T-cell (primary cell): ENCODE measurements around the gene LAT. TPM values are rescaled to one million over a fixed set of nuclear protein-coding genes. Genes with fewer than 3 reads are reported as not detected.

Source experiments
- ATAC-seq, 4 experiments: fragments of 200-7000 bp in 3 of 4; fragments of 150-1000 bp in 1 of 4; cut with Tn5 transposase; replicated peaks in 1 of 4; 1 replicate in 3 of 4; 2 replicates in 1 of 4; pipeline ENCODE4 v1.10.0; 2021; ENCODE audit warnings: moderate library complexity in 3 of 4, mild to moderate bottlenecking in 2 of 4, moderate number of reproducible peaks in 1 of 4
- CTCF ChIA-PET, 2 donors: fragments of 300-600 bp; sonication (Branson Sonifier 250); formaldehyde crosslinking; loops; one replicate each; lab custom pipeline; 2022; ENCODE audit warnings: antibody characterized with exemption in 2 of 2; lab: Charles Lee
- POLR2A ChIA-PET, 2 donors: fragments of 300-600 bp; sonication (Branson Sonifier 250); formaldehyde crosslinking; loops; one replicate each; lab custom pipeline; 2022; ENCODE audit warnings: antibody characterized with exemption in 2 of 2; lab: Charles Lee
- DNase-seq, 35 experiments: peaks; one replicate each; pipeline versions ENCODE4 v3.0.0 to v3.0.0-alpha.2; 2013 to 2023
- H3K27ac ChIP-seq: one replicate; pipeline ENCODE4 v1.5.1; 2013; ENCODE audit warnings: low read length
- H3K27me3 ChIP-seq, 2 experiments: replicated peaks in 1 of 2; 1 replicate in 1 of 2; 2 replicates in 1 of 2; pipeline versions ENCODE4 v1.6.1 to v1.7.0; 2013; ENCODE audit warnings: low read length in 1 of 2, mixed read lengths in 1 of 2; ENCODE audit not compliant: control insufficient read depth in 2 of 2, insufficient read depth in 2 of 2; ENCODE audit errors: extremely low read depth in 1 of 2
- H3K36me3 ChIP-seq, 2 donors: 1 replicate in 1 of 2; 2 replicates in 1 of 2; pipeline versions ENCODE4 v1.6.1 to v1.7.0; 2013; ENCODE audit warnings: low read length in 1 of 2; ENCODE audit not compliant: control insufficient read depth in 2 of 2, insufficient read depth in 1 of 2; ENCODE audit errors: extremely low read depth in 1 of 2
- H3K4me1 ChIP-seq, 2 experiments: 1 replicate in 1 of 2; 2 replicates in 1 of 2; pipeline versions ENCODE4 v1.6.1 to v1.7.0; 2013; ENCODE audit warnings: low read length in 2 of 2, mixed read lengths in 1 of 2; ENCODE audit not compliant: insufficient read depth in 2 of 2, control insufficient read depth in 1 of 2; ENCODE audit errors: extremely low read depth in 1 of 2
- H3K4me3 ChIP-seq, 2 donors: 1 replicate in 1 of 2; 2 replicates in 1 of 2; pipeline versions ENCODE4 v1.5.1 to v1.7.0; 2013; ENCODE audit warnings: mild to moderate bottlenecking in 2 of 2, low read length in 1 of 2, moderate library complexity in 1 of 2; ENCODE audit not compliant: control insufficient read depth in 1 of 2; ENCODE audit errors: extremely low read depth in 1 of 2
- H3K9me3 ChIP-seq: 2 replicates; pipeline ENCODE4 v1.7.0; 2013
- H3K27ac Mint-ChIP-seq, 2 donors: one replicate each; pipeline ENCODE4 v1.8.0; 2020 to 2021; ENCODE audit warnings: mild to moderate bottlenecking in 2 of 2, mixed read lengths in 2 of 2
- H3K27me3 Mint-ChIP-seq, 2 donors: one replicate each; pipeline ENCODE4 v1.8.0; 2021 to 2022; ENCODE audit warnings: mixed read lengths in 2 of 2
- H3K36me3 Mint-ChIP-seq: one replicate; pipeline ENCODE4 v1.8.0; 2021; ENCODE audit warnings: mixed read lengths
- H3K4me1 Mint-ChIP-seq, 3 donors: one replicate each; pipeline ENCODE4 v1.8.0; 2020 to 2022; ENCODE audit warnings: mixed read lengths in 3 of 3, mild to moderate bottlenecking in 1 of 3
- H3K4me3 Mint-ChIP-seq, 3 donors: one replicate each; pipeline ENCODE4 v1.8.0; 2020 to 2022; ENCODE audit warnings: mild to moderate bottlenecking in 3 of 3, mixed read lengths in 3 of 3, moderate library complexity in 3 of 3
- H3K9me3 Mint-ChIP-seq, 3 donors: one replicate each; pipeline ENCODE4 v1.8.0; 2020 to 2022; ENCODE audit warnings: mixed read lengths in 3 of 3
- WGBS: methylation state at CpG from one replicate; pipeline ENCODE4 v1.1.5; 2013; ENCODE audit warnings: missing lambda C conversion rate; ENCODE audit not compliant: insufficient coverage; 5-methylcytosine and 5-hydroxymethylcytosine counted together
- total RNA-seq, 35 experiments: library from RNA in 6 of 35; stranded (reverse) in 6 of 35; fragments of 120-200 nt in 1 of 35; gene quantifications; one replicate each; pipeline versions ENCODE4 v1.2.1 to v1.2.4 and lab custom pipeline; 2013 to 2026

LAT gene
- total RNA-seq, 5 donors from 2014 or later (not counting 1 experiment from before 2014, with no cell fraction given): 237 to 440 (median 378) TPM

DNA sequence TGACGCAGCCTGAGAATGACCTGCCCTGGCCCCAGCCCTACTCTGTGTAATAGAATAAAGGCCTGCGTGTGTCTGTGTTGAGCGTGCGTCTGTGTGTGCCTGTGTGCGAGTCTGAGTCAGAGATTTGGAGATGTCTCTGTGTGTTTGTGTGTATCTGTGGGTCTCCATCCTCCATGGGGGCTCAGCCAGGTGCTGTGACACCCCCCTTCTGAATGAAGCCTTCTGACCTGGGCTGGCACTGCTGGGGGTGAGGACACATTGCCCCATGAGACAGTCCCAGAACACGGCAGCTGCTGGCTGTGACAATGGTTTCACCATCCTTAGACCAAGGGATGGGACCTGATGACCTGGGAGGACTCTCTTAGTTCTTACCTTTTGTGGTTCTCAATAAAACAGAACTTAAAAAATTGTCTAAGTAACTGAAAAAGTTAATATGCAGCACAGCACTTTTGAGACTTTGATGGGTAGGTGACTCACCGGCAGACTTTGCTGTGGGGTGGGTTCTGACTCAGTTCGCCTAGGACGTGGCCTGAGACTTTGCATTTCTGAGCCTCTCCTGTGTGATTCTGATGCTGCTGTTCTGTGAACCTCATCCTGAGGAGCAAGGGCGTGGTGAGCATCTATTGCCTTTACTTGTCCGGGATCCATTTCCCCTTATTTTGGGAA is 5.7 kb downstream of the LAT start:
- ATAC-seq (peak; percentile 27 to 72 (median 71)), DNase-seq (peak in 6 of 35 experiments; percentile 25 to 72 (median 56))
- Mint-ChIP-seq H3K27ac (peak overlapping the region; percentile 94 to 98), H3K4me3 (peak overlapping the region; percentile 78 to 99 (median 95)), H3K27me3 (no peaks in the 10 kb centered on the region), H3K4me1 (peaks cover 53 to 62% (median 62%) of the 10 kb centered on the region in 3 donors), H3K9me3 (peaks cover 0 to 6% (median 5%) of the 10 kb centered on the region in 3 donors), H3K36me3 (peaks cover 36% of the 10 kb centered on the region)
- H3K4me1 ChIP-seq: peaks cover 19 to 69% of the 10 kb centered on the region in 2 experiments
- CTCF ChIA-PET: interaction anchor here in 1 of 2 donors (0.6 kb wide), 1 partner anchor 60 kb away, joined by 5 read pairs; no protein-coding TSS in a partner anchor
- no peaks in the 10 kb centered on the region for H3K9me3 ChIP-seq
- POLR2A ChIA-PET: no interaction called here
- 29% methylated on average over 9 of the region's 11 CpGs for WGBS
- H3K4me3 ChIP-seq: peak overlapping the region in 1 of 2 donors; percentile 14
- peak overlapping the region; percentile 72 for H3K27ac ChIP-seq
- peaks cover 8 to 49% of the 10 kb centered on the region in 2 donors for H3K36me3 ChIP-seq
- H3K27me3 ChIP-seq: no peaks in the 10 kb centered on the region

DNA sequence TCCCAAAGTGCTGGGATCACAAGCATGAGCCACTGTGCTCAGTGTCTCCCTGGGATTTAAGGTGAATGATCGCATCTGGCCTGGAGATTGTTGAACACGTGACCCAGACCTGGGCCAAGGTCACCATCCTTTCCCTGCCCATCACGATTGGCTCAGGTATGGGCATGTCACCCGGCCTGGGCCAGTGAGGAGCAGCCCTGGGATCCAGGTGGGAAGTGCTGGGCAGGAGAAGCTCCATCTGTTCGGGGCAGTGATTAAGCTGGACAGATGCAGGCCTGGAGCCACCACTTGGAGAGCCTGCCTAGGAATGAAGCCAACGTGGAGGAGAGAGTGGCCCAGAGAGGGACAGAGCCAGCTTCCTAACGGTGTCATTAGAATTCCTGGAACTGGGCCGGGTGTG is 6.8 kb downstream of the LAT start:
- Mint-ChIP-seq H3K27me3 (no peaks in the 10 kb centered on the region), H3K4me1 (peaks cover 53 to 62% (median 58%) of the 10 kb centered on the region in 3 donors), H3K9me3 (peaks cover 0 to 6% (median 5%) of the 10 kb centered on the region in 3 donors), H3K4me3 (peak overlapping the region in 1 of 3 donors; percentile 99), H3K36me3 (peaks cover 33% of the 10 kb centered on the region), H3K27ac (peak overlapping the region; percentile 94 to 98)
- Histone ChIP-seq H3K9me3 (no peaks in the 10 kb centered on the region), H3K36me3 (peaks cover 8 to 45% of the 10 kb centered on the region in 2 donors), H3K4me3 (no peak overlapping the region), H3K27me3 (no peaks in the 10 kb centered on the region), H3K27ac (no peak overlapping the region), H3K4me1 (peaks cover 19 to 63% of the 10 kb centered on the region in 2 experiments)
- ChIA-PET CTCF (no interaction called here), POLR2A (no interaction called here)
- DNase-seq: no peak
- WGBS: 80% methylated on average over 8 of the region's 8 CpGs
- ATAC-seq: no peak

DNA sequence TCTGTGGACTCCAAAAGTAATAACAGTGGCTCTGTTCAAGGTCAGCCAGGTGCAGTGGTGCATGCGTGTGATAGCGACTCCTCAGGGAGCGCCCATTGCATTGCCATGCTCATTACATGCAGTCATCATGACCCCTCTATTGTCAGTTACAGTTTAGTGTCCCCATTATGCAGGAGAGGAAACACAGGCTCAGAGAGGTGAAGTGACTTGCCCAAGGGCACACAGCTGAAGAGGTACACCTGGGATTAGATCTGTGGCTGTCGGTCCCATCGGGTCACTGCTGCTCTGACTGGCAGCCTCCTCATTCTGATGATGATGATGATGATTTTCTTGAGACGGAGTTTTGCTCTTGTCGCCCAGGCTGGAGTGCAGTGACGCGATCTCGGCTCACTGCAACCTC is 7.6 kb downstream of the LAT start:
- H3K27me3 ChIP-seq: no peaks in the 10 kb centered on the region
- 80% methylated on average over 5 of the region's 10 CpGs for whole genome bisulfite sequencing
- H3K4me1 ChIP-seq: peaks cover 17 to 55% of the 10 kb centered on the region in 2 experiments
- POLR2A ChIA-PET: no interaction called here
- Mint-ChIP-seq H3K36me3 (peaks cover 26% of the 10 kb centered on the region), H3K4me1 (peaks cover 45 to 58% (median 55%) of the 10 kb centered on the region in 3 donors), H3K27me3 (no peaks in the 10 kb centered on the region), H3K4me3 (no peak overlapping the region), H3K27ac (peak overlapping the region; percentile 73 to 94), H3K9me3 (peaks cover 0 to 1% (median 0%) of the 10 kb centered on the region in 3 donors)
- ATAC-seq (no peak), DNase-seq (no peak)
- CTCF ChIA-PET: no interaction called here
- H3K27ac ChIP-seq: no peak overlapping the region
- H3K36me3 ChIP-seq: peaks cover 5 to 37% of the 10 kb centered on the region in 2 donors
- no peaks in the 10 kb centered on the region for H3K9me3 ChIP-seq
- H3K4me3 ChIP-seq: no peak overlapping the region

DNA sequence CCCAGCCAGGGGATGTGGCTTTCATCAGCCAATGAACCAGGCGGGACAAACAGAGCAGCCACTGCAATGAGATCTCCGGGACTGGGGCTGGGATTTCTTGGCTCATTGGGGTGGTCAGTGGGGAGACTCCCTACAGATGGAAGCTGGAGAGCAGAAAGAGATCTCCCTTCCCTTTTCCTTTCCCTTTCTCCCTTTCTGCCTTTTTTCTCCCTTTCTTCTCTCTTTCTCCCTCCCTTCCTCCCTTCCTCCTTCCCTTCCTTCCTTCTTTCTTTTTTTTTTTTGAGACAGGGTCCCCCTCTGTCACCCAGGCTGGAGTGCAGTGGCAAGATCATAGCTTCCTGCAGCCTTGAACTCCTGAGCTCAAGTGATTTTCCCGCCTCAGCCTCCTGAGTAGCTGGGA is 14.0 kb downstream of the LAT start:
- Mint-ChIP-seq H3K4me1 (peaks cover 16 to 19% (median 19%) of the 10 kb centered on the region in 3 donors), H3K36me3 (no peaks in the 10 kb centered on the region), H3K27ac (peak overlapping the region in 1 of 2 donors; percentile 34), H3K9me3 (no peaks in the 10 kb centered on the region), H3K27me3 (no peaks in the 10 kb centered on the region), H3K4me3 (no peak overlapping the region)
- POLR2A ChIA-PET: no interaction called here
- ATAC-seq (no peak), DNase-seq (no peak)
- Histone ChIP-seq H3K27me3 (no peaks in the 10 kb centered on the region), H3K36me3 (no peaks in the 10 kb centered on the region), H3K4me1 (peaks cover 2 to 14% of the 10 kb centered on the region in 2 experiments), H3K4me3 (no peak overlapping the region), H3K27ac (no peak overlapping the region), H3K9me3 (no peaks in the 10 kb centered on the region)
- WGBS: no CpG with 5 or more reads among the region's 3 CpGs
- CTCF ChIA-PET: interaction anchor here in 1 of 2 donors (0.6 to 0.7 kb wide), 3 partner anchors 9 to 347 kb away, joined by 3 to 7 read pairs (median 7); no protein-coding TSS in a partner anchor

DNA sequence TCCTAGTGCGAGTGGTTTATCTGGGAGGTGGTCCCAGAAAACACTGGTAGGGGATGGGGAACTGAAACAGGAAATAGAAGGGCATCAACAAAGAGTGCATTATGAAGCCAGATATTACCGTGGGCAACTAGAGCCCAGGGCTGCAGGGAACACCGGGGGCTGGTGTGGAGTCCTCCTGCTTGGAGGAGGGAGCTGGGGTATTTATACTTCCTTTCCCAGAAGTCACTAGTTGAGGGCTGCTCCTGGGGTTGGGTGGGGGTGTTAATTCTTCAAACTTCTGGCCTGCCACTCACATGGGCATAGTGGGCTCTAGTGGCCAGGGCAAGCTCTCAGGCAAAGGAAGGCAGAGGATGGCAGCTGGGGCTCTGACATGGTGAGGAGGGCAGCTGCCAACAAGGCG is 14.7 kb downstream of the LAT start:
- H3K27ac Mint-ChIP-seq: peak overlapping the region; percentile 12 to 34
- H3K9me3 Mint-ChIP-seq: no peaks in the 10 kb centered on the region
- Histone ChIP-seq H3K27me3 (no peaks in the 10 kb centered on the region), H3K9me3 (no peaks in the 10 kb centered on the region), H3K4me3 (no peak overlapping the region), H3K36me3 (no peaks in the 10 kb centered on the region), H3K27ac (no peak overlapping the region), H3K4me1 (peaks cover 2 to 12% of the 10 kb centered on the region in 2 experiments)
- H3K36me3 Mint-ChIP-seq: no peaks in the 10 kb centered on the region
- H3K27me3 Mint-ChIP-seq: no peaks in the 10 kb centered on the region
- CTCF ChIA-PET: interaction anchor here in 1 of 2 donors (0.6 to 0.7 kb wide), 3 partner anchors 8 to 346 kb away, joined by 3 to 7 read pairs (median 7); no protein-coding TSS in a partner anchor
- POLR2A ChIA-PET: no interaction called here
- ATAC-seq (no peak), DNase-seq (no peak)
- peaks cover 14 to 16% (median 15%) of the 10 kb centered on the region in 3 donors for H3K4me1 Mint-ChIP-seq
- no peak overlapping the region for H3K4me3 Mint-ChIP-seq
- WGBS: 83% methylated on average over 2 of the region's 4 CpGs

DNA sequence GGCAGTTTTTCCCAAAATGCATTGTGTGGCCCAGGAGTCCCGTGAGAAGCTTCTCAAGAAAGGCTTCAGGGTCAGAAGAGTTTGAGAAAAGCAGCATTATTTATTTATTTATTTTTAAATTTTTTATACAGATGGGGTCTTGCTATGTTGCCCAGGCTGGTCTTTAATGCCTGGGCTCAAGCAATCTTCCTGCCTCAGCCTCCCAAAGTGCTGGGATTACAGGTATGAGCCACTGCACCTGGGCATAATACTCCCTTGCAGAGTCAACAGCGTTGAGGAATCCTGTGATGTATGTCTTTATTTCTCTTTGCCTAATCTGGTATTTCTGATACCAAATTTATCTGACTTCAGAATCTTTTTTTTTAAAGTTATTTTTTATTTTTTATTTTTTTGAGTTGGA is 15.2 kb downstream of the LAT start:
- Histone ChIP-seq H3K36me3 (no peaks in the 10 kb centered on the region), H3K9me3 (no peaks in the 10 kb centered on the region), H3K27me3 (no peaks in the 10 kb centered on the region), H3K4me1 (peaks cover 2 to 10% of the 10 kb centered on the region in 2 experiments), H3K27ac (no peak overlapping the region), H3K4me3 (no peak overlapping the region)
- H3K36me3 Mint-ChIP-seq: no peaks in the 10 kb centered on the region
- DNase-seq (no peak), ATAC-seq (no peak)
- CTCF ChIA-PET: no interaction called here
- no peaks in the 10 kb centered on the region for H3K9me3 Mint-ChIP-seq
- no peak overlapping the region for H3K27ac Mint-ChIP-seq
- no CpG with 5 or more reads among the region's 2 CpGs for WGBS
- H3K27me3 Mint-ChIP-seq: no peaks in the 10 kb centered on the region
- POLR2A ChIA-PET: no interaction called here
- H3K4me1 Mint-ChIP-seq: peaks cover 17 to 19% (median 18%) of the 10 kb centered on the region in 3 donors
- no peak overlapping the region for H3K4me3 Mint-ChIP-seq
